ENCODE results near the gene PLPP3. TPM values are rescaled to one million over a fixed set of nuclear protein-coding genes. Genes with fewer than 3 reads are reported as not detected.

Gene PLPP3
- total and polyA plus RNA-seq, 2 of the 8 experiments (the other 6 are each of a cell fraction or from before 2014, with no cell fraction given) = 33.2 to 42.0 TPM

GRCh38 chr1:56532350-56532683 is 47.0 kb downstream of the PLPP3 start:
- no peaks in the 10 kb centered on the region for H4K20me1 ChIP-seq (replicated peaks in 1 of 2; ENCODE audit: control insufficient read depth in 1 of 2, insufficient read depth in 2 of 2, low read length in 2 of 2)
- POLR2A ChIA-PET (ENCODE audit: partially characterized antibody) = interaction anchor here (1.0 to 1.8 kb wide), 3 partner anchors 16 to 95 kb away, joined by 3 to 5 read pairs (median 4); no protein-coding TSS in a partner anchor
- H3K4me3 ChIP-seq (ENCODE audit: extremely low read depth in 1 of 4, insufficient read depth in 2 of 4, low read depth in 3 of 4, low read length in 4 of 4) = no peak overlapping the region
- no peak overlapping the region for H2AFZ ChIP-seq (ENCODE audit: low read length)
- H2AK5ac ChIP-seq (ENCODE audit: low read depth, low read length) = 0 out of 2 replicates have a peak overlapping the region, but pooled peaks have one; percentile 66
- H3K9ac ChIP-seq (replicated peaks in 1 of 4; ENCODE audit: extremely low read depth in 1 of 4, low read depth in 3 of 4, low read length in 3 of 4) = no peak overlapping the region
- no peak overlapping the region; the same call in 1 of the 2 replicates for H3K18ac ChIP-seq (ENCODE audit: extremely low read depth, low read length)
- CTCF ChIA-PET (ENCODE audit: partially characterized antibody) = interaction anchor here (1.2 to 3.1 kb wide), 3 partner anchors 9 to 46 kb away, joined by 3 to 13 read pairs (median 3); partner anchors contain the start of gene PLPP3
- no peak for DNase-seq (ENCODE audit: low read depth in 1 of 2, low spot score in 2 of 2)
- H2BK5ac ChIP-seq (ENCODE audit: low read depth, low read length) = 0 out of 2 replicates have a peak overlapping the region, but pooled peaks have one; percentile 69
- H4K8ac ChIP-seq (ENCODE audit: extremely low read depth, insufficient read depth, low read length) = no peak overlapping the region
- H4K5ac ChIP-seq (ENCODE audit: insufficient read length, low read depth, low read length) = no peak overlapping the region
- H3K27ac ChIP-seq (ENCODE audit: low read depth, low read length) = no peak overlapping the region
- H3K4me1 ChIP-seq (replicated peaks in 1 of 4; ENCODE audit: control insufficient read depth in 3 of 4, insufficient read depth in 4 of 4, low read length in 3 of 4) = peaks cover 12 to 58% (median 54%) of the 10 kb centered on the region in 4 experiments
- no peak for TF ChIP-seq BRCA1 (IDR thresholded peaks at IDR 0.05; ENCODE audit: low read depth, low read length)
- TF ChIP-seq SP4 (IDR thresholded peaks at IDR 0.05; ENCODE audit: low read length) = no peak
- no peak for TF ChIP-seq EZH2 (IDR thresholded peaks at IDR 0.05; ENCODE audit: low read depth, low read length, severe bottlenecking)
- no peak for TF ChIP-seq NRF1 (IDR thresholded peaks at IDR 0.05; ENCODE audit: low read depth, low read length)
- no peak for TF ChIP-seq MAFK (IDR thresholded peaks at IDR 0.05; ENCODE audit: low read depth, low read length)
- no peak for TF ChIP-seq RBBP5 (IDR thresholded peaks at IDR 0.05; ENCODE audit: borderline replicate concordance, low read depth, low read length)
- no peak for TF ChIP-seq ASH2L (IDR thresholded peaks at IDR 0.05; ENCODE audit: low read length)
- TF ChIP-seq GTF2F1 (IDR thresholded peaks at IDR 0.05; ENCODE audit: borderline replicate concordance, low read depth, low read length) = no peak
- TF ChIP-seq SIRT6 (IDR thresholded peaks at IDR 0.05; ENCODE audit: low read length) = no peak
- TF ChIP-seq ZNF274 (IDR thresholded peaks at IDR 0.05; ENCODE audit: borderline replicate concordance, extremely low read depth, low read length) = no peak
- TF ChIP-seq NANOG (IDR thresholded peaks at IDR 0.05; ENCODE audit: insufficient read depth, low read depth, low read length, poor library complexity, severe bottlenecking) = no peak
- TF ChIP-seq RNF2 (IDR thresholded peaks at IDR 0.05; ENCODE audit: borderline replicate concordance, low read depth, low read length, missing control alignments, poor library complexity, severe bottlenecking) = no peak
- no peak for TF ChIP-seq SIX5 (IDR thresholded peaks at IDR 0.05; ENCODE audit: low read depth, low read length)
- peak overlapping the region; percentile 67 for H2BK20ac ChIP-seq (ENCODE audit: low read length)
- no peaks in the 10 kb centered on the region; the same call in 1 of the 2 replicates for H3K23me2 ChIP-seq (ENCODE audit: low read depth, low read length)
- H3K56ac ChIP-seq (replicated peaks; ENCODE audit: insufficient read length, low read depth, low read length) = no peak overlapping the region
- WGBS, 2 experiments (ENCODE audit: extremely low coverage in 1 of 2, insufficient coverage in 1 of 2, insufficient read length in 1 of 2, insufficient replicate concordance in 2 of 2, low coverage in 1 of 2, low lambda C conversion rate in 2 of 2, missing lambda C conversion rate in 1 of 2) = 95% methylated on average over 1 of the region's 1 CpG; no CpG with 5 or more reads in 1 of the 2 experiments
- H3K4me2 ChIP-seq (ENCODE audit: insufficient read depth in 1 of 2, low read depth in 2 of 2, low read length in 2 of 2) = 0 out of 4 replicates have a peak overlapping the region, but pooled peaks of 1 of the 2 experiments have one; percentile 36
- no peak overlapping the region for H2BK120ac ChIP-seq (replicated peaks; ENCODE audit: low read depth, low read length)
- H3K36me3 ChIP-seq (ENCODE audit: control insufficient read depth in 2 of 4, insufficient read depth in 4 of 4, low read length in 3 of 4) = peaks cover 0 to 62% (median 16%) of the 10 kb centered on the region in 4 experiments; a peak in 7 of 8 replicates
- H4K91ac ChIP-seq (replicated peaks; ENCODE audit: insufficient read length, low read length) = peak overlapping the region; percentile 49
- peaks cover 28% of the 10 kb centered on the region for H3K79me1 ChIP-seq (ENCODE audit: low read depth, low read length)
- peak overlapping the region; percentile 19; the same call in 1 of the 2 replicates for H2BK15ac ChIP-seq (ENCODE audit: low read length)
- no peaks in the 10 kb centered on the region for H3K27me3 ChIP-seq (replicated peaks in 1 of 4; ENCODE audit: control insufficient read depth in 3 of 4, extremely low read depth in 1 of 4, insufficient read depth in 3 of 4, low read length in 3 of 4)
- H3K14ac ChIP-seq (ENCODE audit: insufficient read length) = no peak overlapping the region
- H3K79me2 ChIP-seq (ENCODE audit: control insufficient read depth in 1 of 2, insufficient read depth in 2 of 2, low read length in 2 of 2) = peaks cover 29 to 79% of the 10 kb centered on the region in 2 experiments
- H3K9me3 ChIP-seq (ENCODE audit: insufficient read depth in 2 of 2, low read depth in 1 of 2, low read length in 1 of 2) = no peaks in the 10 kb centered on the region
- H3K4ac ChIP-seq (replicated peaks; ENCODE audit: insufficient read length, low read depth, low read length) = no peak overlapping the region
- peak overlapping the region; percentile 40 for H2BK12ac ChIP-seq (ENCODE audit: low read depth, low read length)
- no peak for FAIRE-seq
- no peak overlapping the region for H3K23ac ChIP-seq (ENCODE audit: insufficient read length)

All from H1 (cell line).